Neural progenitor cell (in vitro differentiated cells): Measurements from ENCODE around the gene HOXA1. TPM values are rescaled to one million over a fixed set of nuclear protein-coding genes. Genes with fewer than 3 reads are reported as not detected.
A peak's percentile ranks its signal among the peaks of the same experiment; 100 is the strongest.

Experiments used
- DNase-seq: peaks from one replicate; pipeline ENCODE4 v3.0.0-alpha.2; 2016; ENCODE audit warnings: low spot score
- H2AFZ ChIP-seq: fragments of 200-600 bp; sonication (generic); replicated peaks from 2 replicates; pipeline ENCODE4 v1.6.1; 2016; ENCODE audit warnings: antibody characterized with exemption
- H3F3A ChIP-seq: fragments of 200-600 bp; sonication (generic); 2 replicates; pipeline ENCODE4 v1.6.1; 2016; ENCODE audit warnings: antibody characterized with exemption, low read depth
- H3K27ac ChIP-seq: fragments of 200-600 bp; sonication (generic); 2 replicates; pipeline ENCODE4 v1.5.1; 2016; ENCODE audit warnings: mild to moderate bottlenecking
- H3K27me3 ChIP-seq: fragments of 200-600 bp; sonication (generic); 2 replicates; pipeline ENCODE4 v1.6.1; 2016; ENCODE audit warnings: mild to moderate bottlenecking, moderate library complexity
- H3K36me3 ChIP-seq: fragments of 200-600 bp; sonication (generic); 2 replicates; pipeline ENCODE4 v1.5.1; 2016
- H3K4me1 ChIP-seq: fragments of 200-600 bp; sonication (generic); 2 replicates; pipeline ENCODE4 v1.6.1; 2016; ENCODE audit warnings: mixed run types
- H3K4me2 ChIP-seq: fragments of 200-600 bp; sonication (generic); 2 replicates; pipeline ENCODE4 v1.6.1; 2016
- H3K4me3 ChIP-seq: fragments of 200-600 bp; sonication (generic); 2 replicates; pipeline ENCODE4 v1.5.1; 2016
- H3K79me2 ChIP-seq: fragments of 200-600 bp; sonication (generic); 2 replicates; pipeline ENCODE4 v1.6.1; 2016; ENCODE audit warnings: low read depth
- H3K9ac ChIP-seq: fragments of 200-600 bp; sonication (generic); 2 replicates; pipeline ENCODE4 v1.6.1; 2016
- H3K9me3 ChIP-seq: fragments of 200-600 bp; sonication (generic); 2 replicates; pipeline ENCODE4 v1.5.1; 2016; ENCODE audit warnings: low read depth
- H4K20me1 ChIP-seq: fragments of 200-600 bp; sonication (generic); 2 replicates; pipeline ENCODE4 v1.6.1; 2016; ENCODE audit warnings: low read depth
- H3K27ac Mint-ChIP-seq: 3 replicates; pipeline ENCODE4 v1.8.0; 2021; ENCODE audit warnings: mixed read lengths
- H3K27me3 Mint-ChIP-seq: 2 replicates; pipeline ENCODE4 v1.8.0; 2022; ENCODE audit warnings: low read depth, mild to moderate bottlenecking, inconsistent platforms, moderate library complexity, mixed read lengths; ENCODE audit not compliant: insufficient read depth
- H3K36me3 Mint-ChIP-seq: 3 replicates; pipeline ENCODE4 v1.8.0; 2021; ENCODE audit warnings: mixed read lengths
- H3K4me1 Mint-ChIP-seq: 3 replicates; pipeline ENCODE4 v1.8.0; 2021; ENCODE audit warnings: mixed read lengths
- H3K4me3 Mint-ChIP-seq: 3 replicates; pipeline ENCODE4 v1.8.0; 2021; ENCODE audit warnings: mild to moderate bottlenecking, moderate library complexity, mixed read lengths
- H3K9me3 Mint-ChIP-seq: 3 replicates; pipeline ENCODE4 v1.8.0; 2020; ENCODE audit warnings: mixed read lengths
- EZH2 ChIP-seq: fragments of 200-600 bp; sonication (generic); IDR thresholded peaks from 2 replicates; pipeline ENCODE4 v1.6.1; 2017; ENCODE audit warnings: antibody characterized with exemption, mild to moderate bottlenecking, moderate library complexity
- EZH2phosphoT487 ChIP-seq: fragments of 200-600 bp; sonication (generic); IDR thresholded peaks from 2 replicates; pipeline ENCODE4 v1.6.1; 2017; ENCODE audit warnings: antibody characterized with exemption
- total RNA-seq: library from RNA; depleted of rRNA; stranded (reverse); fragments of >200 nt; gene quantifications from 2 replicates; pipeline ENCODE4 v1.2.3, GENCODE V29; 2015; ENCODE audit warnings: low replicate concordance
- TF ChIP-seq, protein P1 (sequence below): fragments of 200-600 bp; sonication (generic); IDR thresholded peaks from 2 replicates; pipeline ENCODE4 v1.5.1; 2017; ENCODE audit warnings: antibody characterized with exemption, mild to moderate bottlenecking

Gene HOXA1
- total RNA-seq, 1 donor from 2014 or later, result not detected

DNA sequence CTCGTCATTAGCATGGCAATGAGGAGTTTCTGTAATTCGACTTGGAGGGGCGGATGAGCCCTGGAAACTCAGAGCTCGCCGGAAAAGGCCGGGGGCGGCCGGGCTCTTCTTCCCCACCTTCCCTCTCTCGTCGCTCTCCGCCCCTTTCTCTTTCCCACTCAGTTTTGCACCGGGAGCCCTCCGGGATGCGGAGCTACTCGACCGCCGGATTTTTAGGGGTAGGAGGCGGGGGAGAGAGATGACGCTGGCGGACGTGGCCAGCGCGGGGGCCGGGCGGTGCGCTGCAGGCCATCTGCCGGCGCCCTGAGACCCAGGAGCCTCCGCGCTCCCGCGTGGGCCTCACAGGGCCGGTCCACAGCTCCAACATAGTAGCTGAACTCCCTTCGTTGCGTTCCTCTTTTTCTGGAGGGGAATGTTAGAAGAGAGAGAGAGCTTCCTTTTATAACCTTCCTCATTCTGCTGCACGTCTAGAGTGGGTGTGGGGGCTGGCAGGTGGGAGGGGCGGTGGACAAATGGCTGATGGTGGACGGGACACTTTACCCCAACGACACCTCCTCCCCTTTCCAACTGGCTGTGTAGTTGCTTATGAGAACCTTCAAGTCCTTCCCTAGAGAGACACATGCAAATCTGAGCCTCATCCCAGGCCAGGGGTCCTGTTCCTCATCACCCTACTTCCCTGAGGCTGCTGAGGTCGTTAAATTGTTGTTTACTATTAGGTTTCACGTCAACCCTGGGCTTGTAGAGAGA is 1.1 kb upstream of the HOXA1 start:
- no peaks in the 10 kb centered on the region for H3K79me2 ChIP-seq
- H3K27me3 Mint-ChIP-seq, result peaks cover 95% of the 10 kb centered on the region
- no peak overlapping the region for H2AFZ ChIP-seq
- H3K27ac Mint-ChIP-seq, result no peak overlapping the region
- peaks cover 10% of the 10 kb centered on the region for H3K4me1 Mint-ChIP-seq
- H3K9ac ChIP-seq, result no peak overlapping the region
- peak overlapping the region; percentile 72 for H3K4me3 Mint-ChIP-seq
- peaks cover 12% of the 10 kb centered on the region for H3K9me3 Mint-ChIP-seq
- H3K9me3 ChIP-seq, result no peaks in the 10 kb centered on the region
- no peaks in the 10 kb centered on the region for H3K36me3 Mint-ChIP-seq
- peak overlapping the region; percentile 92 for H3K4me2 ChIP-seq
- H3K27me3 ChIP-seq, result peaks cover 100% of the 10 kb centered on the region
- H4K20me1 ChIP-seq, result peaks cover 100% of the 10 kb centered on the region
- peak; percentile 31 for DNase-seq
- no peak overlapping the region for H3K27ac ChIP-seq
- peaks cover 11% of the 10 kb centered on the region for H3K4me1 ChIP-seq
- TF ChIP-seq EZH2, result peak; percentile 93
- TF ChIP-seq EZH2phosphoT487, result peak; percentile 54
- TF ChIP-seq, protein P1, sequence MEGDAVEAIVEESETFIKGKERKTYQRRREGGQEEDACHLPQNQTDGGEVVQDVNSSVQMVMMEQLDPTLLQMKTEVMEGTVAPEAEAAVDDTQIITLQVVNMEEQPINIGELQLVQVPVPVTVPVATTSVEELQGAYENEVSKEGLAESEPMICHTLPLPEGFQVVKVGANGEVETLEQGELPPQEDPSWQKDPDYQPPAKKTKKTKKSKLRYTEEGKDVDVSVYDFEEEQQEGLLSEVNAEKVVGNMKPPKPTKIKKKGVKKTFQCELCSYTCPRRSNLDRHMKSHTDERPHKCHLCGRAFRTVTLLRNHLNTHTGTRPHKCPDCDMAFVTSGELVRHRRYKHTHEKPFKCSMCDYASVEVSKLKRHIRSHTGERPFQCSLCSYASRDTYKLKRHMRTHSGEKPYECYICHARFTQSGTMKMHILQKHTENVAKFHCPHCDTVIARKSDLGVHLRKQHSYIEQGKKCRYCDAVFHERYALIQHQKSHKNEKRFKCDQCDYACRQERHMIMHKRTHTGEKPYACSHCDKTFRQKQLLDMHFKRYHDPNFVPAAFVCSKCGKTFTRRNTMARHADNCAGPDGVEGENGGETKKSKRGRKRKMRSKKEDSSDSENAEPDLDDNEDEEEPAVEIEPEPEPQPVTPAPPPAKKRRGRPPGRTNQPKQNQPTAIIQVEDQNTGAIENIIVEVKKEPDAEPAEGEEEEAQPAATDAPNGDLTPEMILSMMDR, result no peak
- no peaks in the 10 kb centered on the region for H3K36me3 ChIP-seq
- H3K4me3 ChIP-seq, result peak overlapping the region; percentile 58
- H3F3A ChIP-seq, result peaks cover 27% of the 10 kb centered on the region

- DNase-seq, result peak; percentile 13
- Mint-ChIP-seq H3K27ac (no peak overlapping the region), H3K9me3 (peaks cover 9% of the 10 kb centered on the region), H3K36me3 (no peaks in the 10 kb centered on the region), H3K27me3 (peaks cover 94% of the 10 kb centered on the region), H3K4me3 (peak overlapping the region; percentile 88), H3K4me1 (peaks cover 10% of the 10 kb centered on the region)
- Histone ChIP-seq H3K27me3 (peaks cover 100% of the 10 kb centered on the region), H3K4me2 (peak overlapping the region; percentile 92), H3K9ac (no peak overlapping the region), H2AFZ (no peak overlapping the region), H3K9me3 (no peaks in the 10 kb centered on the region), H3K4me3 (peak overlapping the region; percentile 58), H3K4me1 (peaks cover 11% of the 10 kb centered on the region), H4K20me1 (peaks cover 86% of the 10 kb centered on the region), H3K36me3 (no peaks in the 10 kb centered on the region), H3F3A (peaks cover 14% of the 10 kb centered on the region), H3K79me2 (no peaks in the 10 kb centered on the region), H3K27ac (no peak overlapping the region)
- TF ChIP-seq EZH2 (peak; percentile 86), EZH2phosphoT487 (no peak)
- TF ChIP-seq, protein P1, result no peak
Observed at GRCh38 chr7:27095050-27095896, 527 bp downstream of the HOXA1 start.

GRCh38 chr7:27094304-27095049 is 1.3 kb downstream of the HOXA1 start:
- H3K79me2 ChIP-seq, result no peaks in the 10 kb centered on the region
- no peak overlapping the region for H3K4me2 ChIP-seq
- no peak overlapping the region for H3K9ac ChIP-seq
- Mint-ChIP-seq H3K27ac (no peak overlapping the region), H3K36me3 (no peaks in the 10 kb centered on the region), H3K4me3 (no peak overlapping the region), H3K9me3 (peaks cover 9% of the 10 kb centered on the region), H3K27me3 (peaks cover 94% of the 10 kb centered on the region), H3K4me1 (peaks cover 10% of the 10 kb centered on the region)
- H3K9me3 ChIP-seq, result no peaks in the 10 kb centered on the region
- H3K27ac ChIP-seq, result no peak overlapping the region
- peaks cover 100% of the 10 kb centered on the region for H3K27me3 ChIP-seq
- H3K4me3 ChIP-seq, result no peak overlapping the region
- peak; percentile 30 for DNase-seq
- H3K4me1 ChIP-seq, result peaks cover 11% of the 10 kb centered on the region
- H2AFZ ChIP-seq, result no peak overlapping the region
- TF ChIP-seq EZH2 (no peak), EZH2phosphoT487 (peak; percentile 59)
- TF ChIP-seq, protein P1, result no peak
- no peaks in the 10 kb centered on the region for H3K36me3 ChIP-seq
- H4K20me1 ChIP-seq, result peaks cover 78% of the 10 kb centered on the region
- peaks cover 9% of the 10 kb centered on the region for H3F3A ChIP-seq
